ENCODE data around the gene MTMR2.

The MTMR2 gene

GRCh38 chr11:95924414-95924760 lies 480 bp upstream of the MTMR2 start:
- Histone ChIP-seq H3K27me3 (ENCODE audit: insufficient read depth, poor library complexity, severe bottlenecking) (no peaks in the 10 kb centered on the region), H3K27ac (replicated peaks) (peak overlapping the region; percentile 86), H3K4me3 (replicated peaks; ENCODE audit: insufficient read depth, low read length) (peak overlapping the region; percentile 95)
- no peak for DNase-seq (ENCODE audit: low read depth in 1 of 2, low spot score in 1 of 2)
- TF ChIP-seq POLR2AphosphoS5 (IDR thresholded peaks at IDR 0.05; ENCODE audit: low read depth) (no peak), SPI1 (IDR thresholded peaks at IDR 0.05; ENCODE audit: borderline replicate concordance, low read depth) (peak; percentile 67; the same call in 1 of the 2 replicates)
- TF ChIP-seq, protein P1, sequence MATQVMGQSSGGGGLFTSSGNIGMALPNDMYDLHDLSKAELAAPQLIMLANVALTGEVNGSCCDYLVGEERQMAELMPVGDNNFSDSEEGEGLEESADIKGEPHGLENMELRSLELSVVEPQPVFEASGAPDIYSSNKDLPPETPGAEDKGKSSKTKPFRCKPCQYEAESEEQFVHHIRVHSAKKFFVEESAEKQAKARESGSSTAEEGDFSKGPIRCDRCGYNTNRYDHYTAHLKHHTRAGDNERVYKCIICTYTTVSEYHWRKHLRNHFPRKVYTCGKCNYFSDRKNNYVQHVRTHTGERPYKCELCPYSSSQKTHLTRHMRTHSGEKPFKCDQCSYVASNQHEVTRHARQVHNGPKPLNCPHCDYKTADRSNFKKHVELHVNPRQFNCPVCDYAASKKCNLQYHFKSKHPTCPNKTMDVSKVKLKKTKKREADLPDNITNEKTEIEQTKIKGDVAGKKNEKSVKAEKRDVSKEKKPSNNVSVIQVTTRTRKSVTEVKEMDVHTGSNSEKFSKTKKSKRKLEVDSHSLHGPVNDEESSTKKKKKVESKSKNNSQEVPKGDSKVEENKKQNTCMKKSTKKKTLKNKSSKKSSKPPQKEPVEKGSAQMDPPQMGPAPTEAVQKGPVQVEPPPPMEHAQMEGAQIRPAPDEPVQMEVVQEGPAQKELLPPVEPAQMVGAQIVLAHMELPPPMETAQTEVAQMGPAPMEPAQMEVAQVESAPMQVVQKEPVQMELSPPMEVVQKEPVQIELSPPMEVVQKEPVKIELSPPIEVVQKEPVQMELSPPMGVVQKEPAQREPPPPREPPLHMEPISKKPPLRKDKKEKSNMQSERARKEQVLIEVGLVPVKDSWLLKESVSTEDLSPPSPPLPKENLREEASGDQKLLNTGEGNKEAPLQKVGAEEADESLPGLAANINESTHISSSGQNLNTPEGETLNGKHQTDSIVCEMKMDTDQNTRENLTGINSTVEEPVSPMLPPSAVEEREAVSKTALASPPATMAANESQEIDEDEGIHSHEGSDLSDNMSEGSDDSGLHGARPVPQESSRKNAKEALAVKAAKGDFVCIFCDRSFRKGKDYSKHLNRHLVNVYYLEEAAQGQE (IDR thresholded peaks at IDR 0.05; ENCODE audit: insufficient replicate concordance, low read depth), result no peak

DNA sequence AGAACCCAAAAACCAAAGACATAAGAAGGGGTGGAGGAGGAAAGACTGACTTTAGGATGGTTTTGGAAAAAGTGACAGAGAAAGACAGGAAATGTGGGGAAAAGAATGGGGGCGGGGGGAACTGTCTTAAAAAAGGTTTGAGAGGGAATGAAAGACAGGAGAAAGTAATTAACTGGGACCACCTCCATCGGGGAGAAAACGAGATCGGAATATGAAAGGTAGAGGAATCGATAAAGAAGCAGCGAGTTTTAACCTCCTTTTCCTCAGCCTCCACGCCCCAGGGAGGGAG lies 524 bp downstream of the MTMR2 start:
- H3K4me3 ChIP-seq (replicated peaks; ENCODE audit: insufficient read depth, low read length), result peak overlapping the region; percentile 95
- TF ChIP-seq GABPA (IDR thresholded peaks at IDR 0.05; ENCODE audit: low read depth), result no peak
- TF ChIP-seq, protein P1 (IDR thresholded peaks at IDR 0.05; ENCODE audit: insufficient replicate concordance, low read depth), result no peak
- no peak for TF ChIP-seq POLR2AphosphoS5 (IDR thresholded peaks at IDR 0.05; ENCODE audit: low read depth)
- TF ChIP-seq, protein P2, sequence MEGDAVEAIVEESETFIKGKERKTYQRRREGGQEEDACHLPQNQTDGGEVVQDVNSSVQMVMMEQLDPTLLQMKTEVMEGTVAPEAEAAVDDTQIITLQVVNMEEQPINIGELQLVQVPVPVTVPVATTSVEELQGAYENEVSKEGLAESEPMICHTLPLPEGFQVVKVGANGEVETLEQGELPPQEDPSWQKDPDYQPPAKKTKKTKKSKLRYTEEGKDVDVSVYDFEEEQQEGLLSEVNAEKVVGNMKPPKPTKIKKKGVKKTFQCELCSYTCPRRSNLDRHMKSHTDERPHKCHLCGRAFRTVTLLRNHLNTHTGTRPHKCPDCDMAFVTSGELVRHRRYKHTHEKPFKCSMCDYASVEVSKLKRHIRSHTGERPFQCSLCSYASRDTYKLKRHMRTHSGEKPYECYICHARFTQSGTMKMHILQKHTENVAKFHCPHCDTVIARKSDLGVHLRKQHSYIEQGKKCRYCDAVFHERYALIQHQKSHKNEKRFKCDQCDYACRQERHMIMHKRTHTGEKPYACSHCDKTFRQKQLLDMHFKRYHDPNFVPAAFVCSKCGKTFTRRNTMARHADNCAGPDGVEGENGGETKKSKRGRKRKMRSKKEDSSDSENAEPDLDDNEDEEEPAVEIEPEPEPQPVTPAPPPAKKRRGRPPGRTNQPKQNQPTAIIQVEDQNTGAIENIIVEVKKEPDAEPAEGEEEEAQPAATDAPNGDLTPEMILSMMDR (IDR thresholded peaks at IDR 0.05; ENCODE audit: insufficient read depth, low read length), result no peak
- no peak for TF ChIP-seq SPI1 (IDR thresholded peaks at IDR 0.05; ENCODE audit: borderline replicate concordance, low read depth)

GRCh38 chr11:95922536-95923438 lies 1.1 kb downstream of the MTMR2 start:
- no peak for DNase-seq (ENCODE audit: low read depth in 1 of 2, low spot score in 1 of 2)
- Histone ChIP-seq H3K4me3 (replicated peaks; ENCODE audit: insufficient read depth, low read length) (peak overlapping the region; percentile 95), H3K27me3 (ENCODE audit: insufficient read depth, poor library complexity, severe bottlenecking) (no peaks in the 10 kb centered on the region), H3K27ac (replicated peaks) (peak overlapping the region; percentile 86)
- TF ChIP-seq, protein P1 (IDR thresholded peaks at IDR 0.05; ENCODE audit: insufficient replicate concordance, low read depth), result no peak
- TF ChIP-seq, protein P2 (IDR thresholded peaks at IDR 0.05; ENCODE audit: insufficient read depth, low read length), result no peak
- no peak for TF ChIP-seq GABPA (IDR thresholded peaks at IDR 0.05; ENCODE audit: low read depth)

More for the DNA sequence above, 524 bp downstream of the MTMR2 start:
- H3K27me3 ChIP-seq (ENCODE audit: insufficient read depth, poor library complexity, severe bottlenecking), result no peaks in the 10 kb centered on the region
- peak overlapping the region; percentile 86 for H3K27ac ChIP-seq (replicated peaks)
- DNase-seq (ENCODE audit: low read depth in 1 of 2, low spot score in 1 of 2), result no peak
